NCI-H1930 (cell line): ENCODE measurements around the gene ATG5.
"Not testable (repeated sequence)": the region's sequence is repeated elsewhere in the genome, so short reads cannot be mapped to it uniquely, and the experiment has no call there.

Source experiments
- DNase-seq, 2 experiments: peaks; one replicate each; lab custom pipeline; 2025; lab: John Stamatoyannopoulos, UW

The ATG5 gene

DNA sequence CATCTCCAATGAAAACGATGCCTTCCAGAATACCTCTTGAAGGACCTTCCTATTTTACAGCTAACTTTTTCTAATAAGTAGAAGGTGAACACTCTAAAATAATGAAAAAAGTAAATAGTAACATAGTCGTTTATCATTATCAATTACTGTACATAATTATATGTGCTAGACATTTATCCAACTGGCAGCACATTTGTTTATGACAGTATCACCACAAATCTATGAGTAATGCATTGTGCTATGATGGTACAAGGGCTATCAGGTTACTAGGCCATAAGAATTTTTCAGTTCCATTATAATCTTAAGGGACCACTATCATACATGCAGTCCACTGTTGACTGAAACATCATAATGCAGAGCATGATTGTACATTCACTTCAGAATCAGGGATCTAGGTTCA is 68.4 kb downstream of the ATG5 start:
- DNase-seq = no peak

- DNase-seq = no peak
Observed at GRCh38 chr6:106256201-106256968, 69.2 kb downstream of the ATG5 start.

DNA sequence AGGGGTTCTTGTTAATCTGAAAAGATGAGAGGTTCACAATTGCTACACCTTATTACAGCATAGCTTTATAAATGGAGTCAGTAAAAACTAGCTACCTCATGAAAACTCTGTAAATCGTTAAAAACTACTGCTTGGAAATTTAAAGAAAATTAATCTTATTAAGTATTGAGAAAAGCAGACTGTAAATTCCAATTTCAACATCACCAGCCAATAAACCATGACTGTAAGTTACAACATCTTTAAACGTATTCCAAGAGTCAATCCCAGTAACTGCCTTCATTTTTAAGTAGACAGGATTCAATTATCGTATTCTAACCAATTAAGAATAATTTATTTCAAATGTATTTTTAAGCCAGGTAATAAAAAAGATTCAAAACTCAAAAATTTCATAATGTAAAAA is 70.3 kb downstream of the ATG5 start:
- no peak for DNase-seq

DNA sequence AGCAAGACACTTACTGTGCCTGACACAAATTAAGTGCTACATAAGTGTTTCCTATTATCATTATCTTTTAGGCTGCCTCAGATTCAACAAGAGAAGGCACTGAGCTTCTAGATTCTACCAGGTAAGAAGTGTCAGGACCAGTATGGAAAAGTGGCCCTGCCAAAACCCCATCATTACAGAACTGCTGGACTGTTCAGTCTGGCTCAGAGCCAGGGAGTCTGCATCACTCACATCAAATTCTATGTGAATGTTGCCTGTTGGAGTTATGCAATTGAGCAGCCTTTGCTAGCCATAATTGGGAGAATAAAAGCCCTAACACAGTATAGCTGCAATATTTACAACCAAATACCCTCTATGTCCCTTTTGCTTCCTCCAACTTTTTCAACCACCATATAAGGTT is 70.9 kb downstream of the ATG5 start:
- no peak for DNase-seq

- DNase-seq = no peak
Observed at GRCh38 chr6:106253731-106254130, 71.8 kb downstream of the ATG5 start.

DNA sequence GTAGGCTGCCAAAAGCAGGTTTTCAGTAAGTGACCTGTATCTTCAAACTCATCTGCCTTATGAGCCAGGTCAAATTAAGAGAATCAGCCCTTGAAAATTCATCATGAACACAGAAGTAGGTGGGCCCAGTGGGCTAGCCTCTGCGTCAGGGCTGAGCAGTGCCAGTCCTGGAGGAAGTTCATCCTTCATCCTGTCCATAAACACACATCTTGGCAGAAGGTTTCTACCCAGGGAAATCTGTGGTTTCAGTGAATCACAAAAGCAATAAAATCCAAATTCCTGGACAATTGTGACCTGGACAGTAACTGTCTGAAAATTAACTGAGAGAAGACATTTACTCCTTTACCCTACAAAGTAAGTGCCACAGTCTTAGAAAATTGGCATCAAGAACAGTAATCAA is 72.4 kb downstream of the ATG5 start:
- no peak for DNase-seq

DNA sequence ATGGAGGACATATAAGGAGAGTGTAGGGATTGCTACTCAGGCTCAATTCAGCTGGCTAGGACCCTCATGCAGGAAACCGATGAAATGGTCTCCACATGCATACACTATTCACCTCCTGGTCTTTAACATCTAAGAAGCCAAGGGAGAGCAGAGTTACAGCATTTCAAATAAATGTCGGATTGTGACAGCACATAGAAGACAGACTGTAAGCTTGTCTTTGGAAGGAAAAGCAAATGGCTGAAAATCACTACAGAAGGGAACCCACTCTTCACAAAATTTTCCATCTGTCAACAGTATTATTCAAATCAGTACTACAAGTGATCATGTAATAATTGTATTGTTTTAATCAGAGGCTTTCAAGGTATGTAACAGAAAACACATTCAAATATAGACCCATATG is 72.9 kb downstream of the ATG5 start:
- no peak for DNase-seq

DNA sequence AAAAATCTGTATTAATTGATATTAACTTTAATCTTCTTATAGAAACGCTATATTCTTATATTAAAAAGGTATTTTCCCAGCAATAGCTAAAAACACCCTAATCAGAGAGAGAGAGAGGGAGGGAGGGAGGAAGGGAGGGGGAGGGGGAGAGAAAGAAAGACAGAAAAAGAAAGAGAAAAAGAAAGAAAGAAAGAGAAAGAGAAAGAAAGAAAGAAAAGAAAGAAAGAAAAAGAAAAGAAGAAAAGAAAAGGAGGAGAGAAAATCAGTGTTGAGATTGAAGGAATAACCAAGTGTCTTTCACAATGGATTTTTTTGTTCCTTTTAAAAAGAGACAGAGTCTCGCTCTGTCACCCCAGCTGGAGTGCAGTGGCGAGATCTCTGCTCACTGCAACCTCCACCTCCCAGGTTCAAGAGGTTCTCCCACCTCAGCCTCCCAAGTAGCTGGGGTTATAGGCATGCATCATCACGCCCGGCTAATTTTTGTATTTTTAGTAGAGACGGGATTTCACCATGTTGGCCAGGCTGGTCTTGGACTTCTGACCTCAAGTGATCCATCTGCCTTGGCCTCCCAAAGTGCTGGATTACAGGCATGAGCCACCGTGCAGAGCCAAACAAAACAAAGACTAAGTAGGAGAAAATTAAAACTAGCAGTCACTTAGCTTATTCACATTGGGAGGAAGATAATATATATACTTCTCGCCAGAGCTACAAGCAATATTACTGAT is 73.9 kb downstream of the ATG5 start:
- not testable (repeated sequence) for DNase-seq

DNA sequence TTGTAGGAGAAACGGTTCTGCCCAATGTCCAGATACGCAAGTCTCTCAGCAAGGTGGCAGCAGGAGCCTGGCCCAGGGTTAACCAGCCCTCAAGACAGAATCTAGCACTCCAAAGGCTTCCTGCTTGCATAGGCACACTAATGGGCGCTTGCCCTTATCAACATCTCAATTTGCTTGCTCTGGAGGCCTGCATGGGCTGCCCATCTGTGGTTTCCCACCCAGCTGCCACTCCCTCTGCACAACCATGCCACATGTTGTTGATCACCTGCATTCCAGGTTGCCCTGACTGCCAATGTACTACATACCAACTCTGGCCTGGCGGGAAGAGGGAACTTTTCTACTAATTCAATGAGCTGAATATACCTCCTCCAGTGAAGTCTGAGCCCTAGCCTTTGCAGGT is 74.6 kb downstream of the ATG5 start:
- DNase-seq = no peak

DNA sequence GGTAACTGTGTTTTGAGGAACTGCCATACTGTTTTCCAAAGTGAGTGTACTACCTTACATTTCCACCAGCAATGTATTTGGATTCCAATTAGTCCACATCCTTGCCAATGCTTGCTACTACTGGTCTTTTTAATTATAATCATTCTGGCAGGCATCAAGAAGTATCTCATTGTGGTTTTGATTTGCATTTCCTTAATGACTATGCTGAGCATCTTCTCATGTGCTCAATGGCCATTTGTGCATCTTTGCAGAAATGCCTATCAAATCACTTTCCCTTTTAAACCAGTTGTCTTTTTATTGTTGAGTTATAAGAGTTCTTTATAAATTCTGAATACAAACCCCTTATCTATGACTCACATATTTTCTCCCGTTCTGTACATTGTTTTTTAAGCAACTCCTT is 75.9 kb downstream of the ATG5 start:
- no peak for DNase-seq

- DNase-seq = no peak
Observed at GRCh38 chr6:106247733-106248132, 77.8 kb downstream of the ATG5 start.

DNA sequence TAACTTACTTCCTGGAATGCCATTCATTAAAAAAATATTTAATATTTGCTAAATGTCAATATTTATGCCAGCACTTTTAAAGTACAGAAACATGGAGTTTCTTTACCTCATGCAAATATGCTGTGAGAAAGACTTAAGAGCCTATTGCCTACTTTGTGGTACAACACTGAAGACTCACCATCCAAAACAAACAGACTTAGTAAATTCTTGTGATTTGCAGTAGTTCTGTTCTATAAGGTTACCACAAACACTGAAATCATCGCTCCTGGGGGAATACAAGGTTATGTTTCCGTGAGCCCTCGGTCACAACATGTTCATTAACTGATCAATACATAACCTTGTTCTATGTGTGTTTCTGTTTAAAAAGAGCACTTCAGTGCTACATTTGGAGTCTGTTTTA is 78.3 kb downstream of the ATG5 start:
- no peak for DNase-seq

DNA sequence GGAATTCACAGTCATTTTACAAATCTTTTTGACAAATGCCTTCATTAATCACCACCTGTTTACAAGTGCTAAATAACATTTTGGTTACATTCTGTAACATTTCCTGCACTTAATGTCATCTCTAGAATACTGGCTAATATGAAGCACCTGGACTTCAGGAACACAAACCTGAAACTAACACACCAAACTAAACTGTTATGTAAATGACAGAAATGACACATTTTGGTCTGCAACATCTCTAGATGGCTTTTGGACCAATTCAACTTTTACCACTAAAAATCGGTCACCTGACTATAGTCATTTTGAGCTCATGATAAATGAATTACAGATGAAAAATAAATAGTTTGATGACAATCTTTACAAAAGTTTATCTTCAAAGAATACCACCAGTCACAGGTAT is 80.6 kb downstream of the ATG5 start:
- DNase-seq = no peak

DNA sequence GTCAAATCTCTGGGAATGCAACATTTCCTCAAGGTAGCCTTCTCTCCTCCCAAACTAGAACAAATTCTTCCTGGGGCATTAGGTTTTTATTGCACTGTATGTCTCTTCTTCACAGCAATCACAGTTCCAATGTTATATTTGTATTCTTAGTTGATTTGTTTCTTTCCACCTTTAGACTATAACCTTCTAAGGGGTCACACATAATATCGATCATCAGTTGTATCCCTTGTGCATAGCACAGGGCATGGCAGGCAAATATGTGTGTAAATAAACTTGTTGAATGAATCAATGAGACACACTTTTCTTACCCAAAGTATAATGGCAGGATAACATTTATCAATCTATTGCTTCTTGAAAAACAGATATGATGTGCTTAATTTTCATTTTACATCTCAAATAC is 81.0 kb downstream of the ATG5 start:
- DNase-seq = no peak

DNA sequence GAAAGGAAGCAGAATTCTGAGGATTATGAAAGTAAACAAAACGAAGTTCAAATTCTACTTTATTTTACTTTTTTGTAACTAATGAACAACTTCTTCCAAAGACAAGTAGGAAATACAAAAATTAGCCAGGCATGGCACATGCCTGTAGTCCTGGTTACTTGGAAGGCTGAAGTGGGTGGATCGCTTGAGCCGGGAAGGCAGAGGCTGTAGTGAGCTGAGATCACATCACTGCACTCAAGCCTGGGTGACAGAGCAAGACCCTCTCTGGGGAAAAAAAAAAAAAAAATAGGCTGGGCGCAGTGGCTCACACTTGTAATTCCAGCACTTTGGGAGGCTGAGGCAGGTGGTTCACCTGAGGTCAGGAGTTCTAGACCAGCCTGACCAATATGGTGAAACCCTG is 82.3 kb downstream of the ATG5 start:
- DNase-seq = no peak

- DNase-seq = no peak
Observed at GRCh38 chr6:106241498-106241897, 84.1 kb downstream of the ATG5 start.

DNA sequence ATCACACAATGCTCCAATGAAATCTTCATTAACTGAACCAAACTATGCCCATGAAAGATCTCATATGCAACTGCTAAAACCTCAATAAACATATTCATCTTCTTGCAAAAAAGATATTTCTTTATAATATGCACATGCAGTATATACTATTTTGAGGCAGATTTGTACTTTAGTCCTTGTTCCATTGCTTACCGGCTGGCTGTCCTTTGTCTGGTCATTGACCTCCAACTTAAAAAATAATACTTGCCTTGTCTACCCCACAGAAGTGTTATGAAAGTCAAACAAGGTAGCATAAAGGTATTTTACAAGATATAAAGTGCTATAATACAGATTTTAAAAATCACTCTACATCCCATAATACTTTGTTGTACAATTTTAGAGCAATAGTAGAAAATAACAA is 88.3 kb downstream of the ATG5 start:
- DNase-seq = no peak

DNA sequence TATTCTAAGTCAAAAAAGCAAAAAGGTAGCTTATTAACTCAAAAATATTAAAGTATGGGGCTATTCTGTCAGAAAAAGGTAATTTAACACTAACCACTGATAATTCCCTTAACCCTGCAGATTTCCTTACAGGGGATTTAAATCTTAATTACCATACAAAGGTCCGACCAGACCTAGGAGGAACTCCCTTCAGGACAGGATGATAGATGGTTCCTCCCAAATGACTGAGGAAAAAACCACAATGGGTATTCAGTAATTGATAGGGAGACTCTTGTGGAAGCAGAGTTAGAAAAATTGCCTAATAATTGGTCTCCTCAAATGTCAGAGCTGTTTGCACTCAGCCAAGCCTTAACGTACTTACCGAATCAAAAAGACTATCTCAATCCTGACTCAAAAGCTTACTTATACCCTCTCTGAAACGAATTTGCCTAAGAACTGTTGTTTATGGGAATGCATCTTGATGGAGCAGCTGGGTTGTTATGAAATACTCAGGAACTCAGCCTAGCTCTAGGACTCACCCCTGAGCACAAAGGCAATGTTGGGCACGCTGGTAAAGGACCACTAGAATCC is 95.6 kb downstream of the ATG5 start:
- not testable (repeated sequence) for DNase-seq

- DNase-seq = no peak
Observed at GRCh38 chr6:106227612-106228507, 97.7 kb downstream of the ATG5 start.

DNA sequence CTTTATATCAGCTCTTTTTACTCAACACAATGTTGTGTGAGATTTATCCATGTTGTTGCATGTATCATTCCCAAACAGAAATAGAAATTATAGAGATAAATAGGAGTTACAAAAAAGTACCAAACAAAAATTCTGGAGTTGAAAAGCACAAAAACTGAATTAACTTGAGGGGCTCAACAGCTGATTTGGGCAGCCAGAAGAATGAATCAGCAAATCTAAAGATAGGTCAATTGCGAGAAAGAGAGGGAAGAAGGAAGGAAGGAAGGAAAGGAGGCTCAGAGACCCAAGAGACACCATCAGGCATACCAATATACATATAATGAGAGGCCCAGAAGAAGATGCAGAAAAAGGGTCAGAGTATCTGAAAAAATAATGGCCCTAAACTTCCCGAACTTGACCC is 98.9 kb downstream of the ATG5 start:
- no peak for DNase-seq

- no peak for DNase-seq
Observed at GRCh38 chr6:106225581-106225980, 100.0 kb downstream of the ATG5 start.

GRCh38 chr6:106223300-106223930 is 102.1 kb downstream of the ATG5 start:
- peak; percentile 26 to 28 for DNase-seq
